ENCODE measurements around the gene FOXK1.

Gene FOXK1

GRCh38 chr7:4709187-4709586 is 27.1 kb downstream of the FOXK1 start:
- H3K4me1 ChIP-seq (ENCODE audit: control insufficient read depth, insufficient read depth, low read length, poor library complexity, severe bottlenecking), result peaks cover 2% of the 10 kb centered on the region
- no peak overlapping the region for H3K27ac ChIP-seq (ENCODE audit: insufficient read depth, low read length, poor library complexity, severe bottlenecking)
- H3K36me3 ChIP-seq (ENCODE audit: control insufficient read depth, insufficient read depth, low read length), result peaks cover 4% of the 10 kb centered on the region
- no peak overlapping the region for H3K4me3 ChIP-seq (ENCODE audit: insufficient read depth, low read depth, low read length, poor library complexity, severe bottlenecking)
- no peak for DNase-seq
- H3K9me3 ChIP-seq (ENCODE audit: control insufficient read depth, low read length), result no peaks in the 10 kb centered on the region
- H3K27me3 ChIP-seq (replicated peaks; ENCODE audit: control insufficient read depth, insufficient read depth, low read length, poor library complexity, severe bottlenecking), result no peaks in the 10 kb centered on the region

- DNase-seq, result no peak
- no peak overlapping the region for H3K4me3 ChIP-seq (ENCODE audit: insufficient read depth, low read depth, low read length, poor library complexity, severe bottlenecking)
- H3K27me3 ChIP-seq (replicated peaks; ENCODE audit: control insufficient read depth, insufficient read depth, low read length, poor library complexity, severe bottlenecking), result no peaks in the 10 kb centered on the region
- peaks cover 2% of the 10 kb centered on the region for H3K4me1 ChIP-seq (ENCODE audit: control insufficient read depth, insufficient read depth, low read length, poor library complexity, severe bottlenecking)
- no peaks in the 10 kb centered on the region for H3K9me3 ChIP-seq (ENCODE audit: control insufficient read depth, low read length)
- no peak overlapping the region for H3K27ac ChIP-seq (ENCODE audit: insufficient read depth, low read length, poor library complexity, severe bottlenecking)
- peaks cover 4% of the 10 kb centered on the region for H3K36me3 ChIP-seq (ENCODE audit: control insufficient read depth, insufficient read depth, low read length)
These were observed 29.0 kb downstream of the FOXK1 start for GRCh38 chr7:4711093-4711492.

- H3K9me3 ChIP-seq (ENCODE audit: control insufficient read depth, low read length), result no peaks in the 10 kb centered on the region
- no peak for DNase-seq
- no peak overlapping the region for H3K27ac ChIP-seq (ENCODE audit: insufficient read depth, low read length, poor library complexity, severe bottlenecking)
- H3K4me1 ChIP-seq (ENCODE audit: control insufficient read depth, insufficient read depth, low read length, poor library complexity, severe bottlenecking), result peaks cover 2% of the 10 kb centered on the region
- no peaks in the 10 kb centered on the region for H3K27me3 ChIP-seq (replicated peaks; ENCODE audit: control insufficient read depth, insufficient read depth, low read length, poor library complexity, severe bottlenecking)
- H3K4me3 ChIP-seq (ENCODE audit: insufficient read depth, low read depth, low read length, poor library complexity, severe bottlenecking), result no peak overlapping the region
- peaks cover 4% of the 10 kb centered on the region for H3K36me3 ChIP-seq (ENCODE audit: control insufficient read depth, insufficient read depth, low read length)
These were observed 29.5 kb downstream of the FOXK1 start for GRCh38 chr7:4711634-4712033.

- Histone ChIP-seq H3K36me3 (ENCODE audit: control insufficient read depth, insufficient read depth, low read length) (peaks cover 4% of the 10 kb centered on the region), H3K27me3 (replicated peaks; ENCODE audit: control insufficient read depth, insufficient read depth, low read length, poor library complexity, severe bottlenecking) (no peaks in the 10 kb centered on the region), H3K4me3 (ENCODE audit: insufficient read depth, low read depth, low read length, poor library complexity, severe bottlenecking) (no peak overlapping the region), H3K9me3 (ENCODE audit: control insufficient read depth, low read length) (no peaks in the 10 kb centered on the region), H3K27ac (ENCODE audit: insufficient read depth, low read length, poor library complexity, severe bottlenecking) (no peak overlapping the region), H3K4me1 (ENCODE audit: control insufficient read depth, insufficient read depth, low read length, poor library complexity, severe bottlenecking) (peaks cover 2% of the 10 kb centered on the region)
- DNase-seq, result no peak
These were observed 30.4 kb downstream of the FOXK1 start for GRCh38 chr7:4712281-4713182.

- Histone ChIP-seq H3K4me1 (ENCODE audit: control insufficient read depth, insufficient read depth, low read length, poor library complexity, severe bottlenecking) (peaks cover 2% of the 10 kb centered on the region), H3K36me3 (ENCODE audit: control insufficient read depth, insufficient read depth, low read length) (peaks cover 4% of the 10 kb centered on the region), H3K4me3 (ENCODE audit: insufficient read depth, low read depth, low read length, poor library complexity, severe bottlenecking) (no peak overlapping the region), H3K27me3 (replicated peaks; ENCODE audit: control insufficient read depth, insufficient read depth, low read length, poor library complexity, severe bottlenecking) (no peaks in the 10 kb centered on the region), H3K9me3 (ENCODE audit: control insufficient read depth, low read length) (no peaks in the 10 kb centered on the region), H3K27ac (ENCODE audit: insufficient read depth, low read length, poor library complexity, severe bottlenecking) (no peak overlapping the region)
- DNase-seq, result no peak
These were observed 31.2 kb downstream of the FOXK1 start for GRCh38 chr7:4713183-4713784.

- no peaks in the 10 kb centered on the region for H3K27me3 ChIP-seq (replicated peaks; ENCODE audit: control insufficient read depth, insufficient read depth, low read length, poor library complexity, severe bottlenecking)
- H3K9me3 ChIP-seq (ENCODE audit: control insufficient read depth, low read length), result no peaks in the 10 kb centered on the region
- DNase-seq, result no peak
- H3K36me3 ChIP-seq (ENCODE audit: control insufficient read depth, insufficient read depth, low read length), result peaks cover 4% of the 10 kb centered on the region
- H3K27ac ChIP-seq (ENCODE audit: insufficient read depth, low read length, poor library complexity, severe bottlenecking), result no peak overlapping the region
- H3K4me3 ChIP-seq (ENCODE audit: insufficient read depth, low read depth, low read length, poor library complexity, severe bottlenecking), result no peak overlapping the region
- H3K4me1 ChIP-seq (ENCODE audit: control insufficient read depth, insufficient read depth, low read length, poor library complexity, severe bottlenecking), result peaks cover 2% of the 10 kb centered on the region
These were observed 32.1 kb downstream of the FOXK1 start for GRCh38 chr7:4714161-4714700.

- H3K27ac ChIP-seq (ENCODE audit: insufficient read depth, low read length, poor library complexity, severe bottlenecking), result no peak overlapping the region
- H3K4me1 ChIP-seq (ENCODE audit: control insufficient read depth, insufficient read depth, low read length, poor library complexity, severe bottlenecking), result peaks cover 2% of the 10 kb centered on the region
- no peak overlapping the region for H3K4me3 ChIP-seq (ENCODE audit: insufficient read depth, low read depth, low read length, poor library complexity, severe bottlenecking)
- peaks cover 4% of the 10 kb centered on the region for H3K36me3 ChIP-seq (ENCODE audit: control insufficient read depth, insufficient read depth, low read length)
- H3K27me3 ChIP-seq (replicated peaks; ENCODE audit: control insufficient read depth, insufficient read depth, low read length, poor library complexity, severe bottlenecking), result no peaks in the 10 kb centered on the region
- no peaks in the 10 kb centered on the region for H3K9me3 ChIP-seq (ENCODE audit: control insufficient read depth, low read length)
- DNase-seq, result no peak
These were observed 32.8 kb downstream of the FOXK1 start for GRCh38 chr7:4714767-4715409.

GRCh38 chr7:4715410-4715776 is 33.3 kb downstream of the FOXK1 start:
- Histone ChIP-seq H3K27me3 (replicated peaks; ENCODE audit: control insufficient read depth, insufficient read depth, low read length, poor library complexity, severe bottlenecking) (no peaks in the 10 kb centered on the region), H3K27ac (ENCODE audit: insufficient read depth, low read length, poor library complexity, severe bottlenecking) (no peak overlapping the region), H3K4me1 (ENCODE audit: control insufficient read depth, insufficient read depth, low read length, poor library complexity, severe bottlenecking) (peaks cover 2% of the 10 kb centered on the region), H3K9me3 (ENCODE audit: control insufficient read depth, low read length) (no peaks in the 10 kb centered on the region), H3K36me3 (ENCODE audit: control insufficient read depth, insufficient read depth, low read length) (peaks cover 4% of the 10 kb centered on the region), H3K4me3 (ENCODE audit: insufficient read depth, low read depth, low read length, poor library complexity, severe bottlenecking) (no peak overlapping the region)
- no peak for DNase-seq

GRCh38 chr7:4716946-4717795 is 35.1 kb downstream of the FOXK1 start:
- no peak overlapping the region for H3K27ac ChIP-seq (ENCODE audit: insufficient read depth, low read length, poor library complexity, severe bottlenecking)
- no peaks in the 10 kb centered on the region for H3K27me3 ChIP-seq (replicated peaks; ENCODE audit: control insufficient read depth, insufficient read depth, low read length, poor library complexity, severe bottlenecking)
- H3K4me1 ChIP-seq (ENCODE audit: control insufficient read depth, insufficient read depth, low read length, poor library complexity, severe bottlenecking), result peaks cover 2% of the 10 kb centered on the region
- no peaks in the 10 kb centered on the region for H3K9me3 ChIP-seq (ENCODE audit: control insufficient read depth, low read length)
- H3K36me3 ChIP-seq (ENCODE audit: control insufficient read depth, insufficient read depth, low read length), result peaks cover 2% of the 10 kb centered on the region
- DNase-seq, result no peak
- H3K4me3 ChIP-seq (ENCODE audit: insufficient read depth, low read depth, low read length, poor library complexity, severe bottlenecking), result no peak overlapping the region
